ENCODE results near the gene PMM2.
"Not testable (repeated sequence)": the region's sequence is repeated elsewhere in the genome, so short reads cannot be mapped to it uniquely, and the experiment has no call there.

PMM2 gene

GRCh38 chr16:8818504-8819270, 21.0 kb downstream of the PMM2 start:
- no peak for DNase-seq (ENCODE audit: low read depth, low spot score)

GRCh38 chr16:8819411-8820034, 21.9 kb downstream of the PMM2 start:
- DNase-seq (ENCODE audit: low read depth, low spot score), result no peak

GRCh38 chr16:8822403-8822802, 24.8 kb downstream of the PMM2 start:
- no peak for DNase-seq (ENCODE audit: low read depth, low spot score)

- DNase-seq (ENCODE audit: low read depth, low spot score), result no peak
Observed at GRCh38 chr16:8826278-8826879, 28.7 kb downstream of the PMM2 start.

GRCh38 chr16:8828541-8829165, 31.0 kb downstream of the PMM2 start:
- no peak for DNase-seq (ENCODE audit: low read depth, low spot score)

GRCh38 chr16:8831450-8831849, 33.8 kb downstream of the PMM2 start:
- DNase-seq (ENCODE audit: low read depth, low spot score), result no peak

- no peak for DNase-seq (ENCODE audit: low read depth, low spot score)
Observed at GRCh38 chr16:8831871-8832716, 34.5 kb downstream of the PMM2 start.

GRCh38 chr16:8832717-8833105, 35.1 kb downstream of the PMM2 start:
- DNase-seq (ENCODE audit: low read depth, low spot score), result no peak

- not testable (repeated sequence) for DNase-seq (ENCODE audit: low read depth, low spot score)
Observed at GRCh38 chr16:8836797-8837196, 39.2 kb downstream of the PMM2 start.

- DNase-seq (ENCODE audit: low read depth, low spot score), result not testable (repeated sequence)
Observed at GRCh38 chr16:8837594-8837993, 40.0 kb downstream of the PMM2 start.

GRCh38 chr16:8842016-8842415, 44.4 kb downstream of the PMM2 start:
- DNase-seq (ENCODE audit: low read depth, low spot score), result not testable (repeated sequence)

- DNase-seq (ENCODE audit: low read depth, low spot score), result not testable (repeated sequence)
Observed at GRCh38 chr16:8843296-8843695, 45.7 kb downstream of the PMM2 start.

GRCh38 chr16:8845699-8846298, 48.2 kb downstream of the PMM2 start:
- DNase-seq (ENCODE audit: low read depth, low spot score), result no peak

GRCh38 chr16:8846401-8846932, 48.8 kb downstream of the PMM2 start:
- DNase-seq (ENCODE audit: low read depth, low spot score), result no peak

- no peak for DNase-seq (ENCODE audit: low read depth, low spot score)
Observed at GRCh38 chr16:8847145-8847544, 49.5 kb downstream of the PMM2 start.

GRCh38 chr16:8847623-8848022, 50.0 kb downstream of the PMM2 start:
- DNase-seq (ENCODE audit: low read depth, low spot score), result no peak

- no peak for DNase-seq (ENCODE audit: low read depth, low spot score)
Observed at GRCh38 chr16:8848231-8848938, 50.7 kb downstream of the PMM2 start.

GRCh38 chr16:8848939-8849391, 51.3 kb downstream of the PMM2 start:
- DNase-seq (ENCODE audit: low read depth, low spot score), result no peak

GRCh38 chr16:8849411-8850011, 51.9 kb downstream of the PMM2 start:
- no peak for DNase-seq (ENCODE audit: low read depth, low spot score)
